ENCODE results near the gene PHACTR4. TPM values are rescaled to one million over a fixed set of nuclear protein-coding genes. Genes with fewer than 3 reads are reported as not detected.

PHACTR4 gene
- total RNA-seq, 1 donor from 2014 or later = 31.3 TPM

GRCh38 chr1:28401760-28402159 lies 32.2 kb downstream of the PHACTR4 start:
- no peak for DNase-seq (ENCODE audit: low read depth)
- Histone ChIP-seq H3K27me3 (ENCODE audit: control insufficient read depth, insufficient read depth, low read length) (no peaks in the 10 kb centered on the region), H3K4me3 (ENCODE audit: low read depth, low read length) (no peak overlapping the region), H3K36me3 (ENCODE audit: control insufficient read depth, insufficient read depth, low read length) (no peaks in the 10 kb centered on the region)
- no peak for TF ChIP-seq CTCF (IDR thresholded peaks at IDR 0.05; ENCODE audit: insufficient read depth, low read length, poor library complexity, severe bottlenecking)

- Histone ChIP-seq H3K27me3 (ENCODE audit: control insufficient read depth, insufficient read depth, low read length) (no peaks in the 10 kb centered on the region), H3K4me3 (ENCODE audit: low read depth, low read length) (no peak overlapping the region), H3K36me3 (ENCODE audit: control insufficient read depth, insufficient read depth, low read length) (no peaks in the 10 kb centered on the region)
- no peak for DNase-seq (ENCODE audit: low read depth)
- no peak for TF ChIP-seq CTCF (IDR thresholded peaks at IDR 0.05; ENCODE audit: insufficient read depth, low read length, poor library complexity, severe bottlenecking)
These were observed 39.5 kb downstream of the PHACTR4 start for GRCh38 chr1:28409090-28409489.

- H3K4me3 ChIP-seq (ENCODE audit: low read depth, low read length) = no peak overlapping the region
- no peaks in the 10 kb centered on the region for H3K36me3 ChIP-seq (ENCODE audit: control insufficient read depth, insufficient read depth, low read length)
- no peak for DNase-seq (ENCODE audit: low read depth)
- no peak for TF ChIP-seq CTCF (IDR thresholded peaks at IDR 0.05; ENCODE audit: insufficient read depth, low read length, poor library complexity, severe bottlenecking)
- H3K27me3 ChIP-seq (ENCODE audit: control insufficient read depth, insufficient read depth, low read length) = no peaks in the 10 kb centered on the region
These were observed 42.1 kb downstream of the PHACTR4 start for GRCh38 chr1:28411656-28412055.

- H3K36me3 ChIP-seq (ENCODE audit: control insufficient read depth, insufficient read depth, low read length) = no peaks in the 10 kb centered on the region
- no peak overlapping the region for H3K4me3 ChIP-seq (ENCODE audit: low read depth, low read length)
- H3K27me3 ChIP-seq (ENCODE audit: control insufficient read depth, insufficient read depth, low read length) = no peaks in the 10 kb centered on the region
- TF ChIP-seq CTCF (IDR thresholded peaks at IDR 0.05; ENCODE audit: insufficient read depth, low read length, poor library complexity, severe bottlenecking) = peak; percentile 26
- DNase-seq (ENCODE audit: low read depth) = no peak
These were observed 43.2 kb downstream of the PHACTR4 start for GRCh38 chr1:28412731-28413130.

- no peak for TF ChIP-seq CTCF (IDR thresholded peaks at IDR 0.05; ENCODE audit: insufficient read depth, low read length, poor library complexity, severe bottlenecking)
- Histone ChIP-seq H3K27me3 (ENCODE audit: control insufficient read depth, insufficient read depth, low read length) (no peaks in the 10 kb centered on the region), H3K36me3 (ENCODE audit: control insufficient read depth, insufficient read depth, low read length) (no peaks in the 10 kb centered on the region), H3K4me3 (ENCODE audit: low read depth, low read length) (no peak overlapping the region)
- no peak for DNase-seq (ENCODE audit: low read depth)
These were observed 47.1 kb downstream of the PHACTR4 start for GRCh38 chr1:28416509-28417194.

GRCh38 chr1:28417441-28417922 lies 47.9 kb downstream of the PHACTR4 start:
- no peak for TF ChIP-seq CTCF (IDR thresholded peaks at IDR 0.05; ENCODE audit: insufficient read depth, low read length, poor library complexity, severe bottlenecking)
- Histone ChIP-seq H3K4me3 (ENCODE audit: low read depth, low read length) (no peak overlapping the region), H3K27me3 (ENCODE audit: control insufficient read depth, insufficient read depth, low read length) (no peaks in the 10 kb centered on the region), H3K36me3 (ENCODE audit: control insufficient read depth, insufficient read depth, low read length) (no peaks in the 10 kb centered on the region)
- DNase-seq (ENCODE audit: low read depth) = peak; percentile 89
